Adrenal gland (tissue), 9 donors: ENCODE measurements around the gene SORL1-AS1.

Experiments used
- DNase-seq, 7 donors: peaks; one replicate each; pipeline ENCODE4 v3.0.0-alpha.2; 2019 to 2020
- H3K27ac ChIP-seq, 5 donors: fragments of 200-600 bp; sonication (generic) in 4 of 5; 1 replicate in 3 of 5; 2 replicates in 2 of 5; pipeline versions ENCODE4 v1.5.1 to v1.8.0; 2016 to 2020; ENCODE audit warnings: mild to moderate bottlenecking in 1 of 5
- H3K27me3 ChIP-seq: fragments of 200-600 bp; 2 replicates; pipeline ENCODE4 v1.8.0; 2021
- H3K36me3 ChIP-seq, 2 donors: fragments of 200-600 bp; replicated peaks in 1 of 2; 1 replicate in 1 of 2; 2 replicates in 1 of 2; pipeline versions ENCODE4 v1.5.1 to v1.8.0; 2018 to 2022
- H3K4me1 ChIP-seq, 2 donors: fragments of 200-600 bp; replicated peaks in 1 of 2; 1 replicate in 1 of 2; 2 replicates in 1 of 2; pipeline versions ENCODE4 v1.5.1 to v1.8.0; 2018 to 2021
- H3K4me3 ChIP-seq, 4 donors: fragments of 200-600 bp; sonication (generic) in 3 of 4; one replicate each; pipeline ENCODE4 v1.5.1; 2016 to 2018
- H3K9me3 ChIP-seq, 3 donors: fragments of 200-600 bp; sonication (generic) in 1 of 3; replicated peaks in 1 of 3; 1 replicate in 2 of 3; 2 replicates in 1 of 3; pipeline versions ENCODE4 v1.5.1 to v1.8.0; 2016 to 2021
- POLR2A ChIP-seq, 2 donors: fragments of 450-650 bp; IDR thresholded peaks; one replicate each; pipeline ENCODE4 v1.6.1; 2017; ENCODE audit warnings: antibody characterized with exemption in 2 of 2, mild to moderate bottlenecking in 2 of 2, moderate library complexity in 1 of 2
- WGBS, 4 donors: extraction: QIAGEN DNeasy Blood & Tissue Kit in 2 of 4; methylation state at CpG; one replicate each; pipeline versions ENCODE4 v1.1.5 to v1.1.7; 2013 to 2017; 5-methylcytosine and 5-hydroxymethylcytosine counted together
- intact Hi-C, 2 donors: fragments of 100-400 bp; cut with DNase I; formaldehyde crosslinking; loops; one replicate each; pipeline versions ENCODE4 v1.14.1 to v1.15.0; 2022 to 2023
- TF ChIP-seq, protein P1 (sequence below), 6 experiments: fragments of 450-650 bp in 4 of 6; fragments of 200-600 bp in 2 of 6; sonication (generic) in 1 of 6; IDR thresholded peaks; 1 replicate in 5 of 6; 2 replicates in 1 of 6; pipeline versions ENCODE4 v1.5.1 to v1.8.0; 2016 to 2021; ENCODE audit warnings: antibody characterized with exemption in 6 of 6, mild to moderate bottlenecking in 2 of 6, moderate library complexity in 1 of 6
- donor health status: healthy with polysubstance abuse.
- donor health status: Bipolar disorder and iron deficiency.
- donor health status: DM: yes; HTN: yes; CAD: no.
- donor health status: DM: no; HTN: no; CAD: no.
- donor health status: DM: no; HTN: no; CAD: no.

The SORL1-AS1 gene

DNA sequence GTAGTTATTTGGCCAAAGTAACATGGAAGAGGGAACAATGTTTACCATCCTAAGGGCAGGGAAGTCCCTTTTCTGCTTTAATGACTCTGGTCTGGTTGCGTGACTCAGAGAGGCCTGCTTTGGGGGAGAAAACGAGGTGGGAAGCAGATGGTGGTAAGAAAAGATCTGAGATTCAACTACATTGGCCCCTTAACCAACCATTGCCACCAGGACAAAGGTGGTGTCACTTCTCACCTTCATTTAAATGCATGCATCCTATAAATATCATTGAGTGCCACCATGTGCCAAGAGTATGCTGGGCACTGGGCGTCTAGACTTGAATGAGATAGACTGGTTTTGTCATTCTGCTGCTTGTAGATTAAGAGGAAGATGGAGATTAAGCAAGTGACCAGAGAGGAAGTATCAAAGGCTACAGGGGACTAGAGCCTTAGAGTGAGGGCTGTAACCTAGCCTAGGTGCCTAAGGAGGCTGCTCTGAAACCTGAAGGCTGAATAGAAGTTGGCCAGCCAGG, 4.3 kb downstream of the SORL1-AS1 start:
- WGBS, 4 donors = 51 to 84% (median 60%) methylated on average over 3 of the region's 3 CpGs
- H3K36me3 ChIP-seq = no peaks in the 10 kb centered on the region
- no peak for TF ChIP-seq POLR2A (IDR thresholded peaks at IDR 0.05)
- TF ChIP-seq, protein P1, sequence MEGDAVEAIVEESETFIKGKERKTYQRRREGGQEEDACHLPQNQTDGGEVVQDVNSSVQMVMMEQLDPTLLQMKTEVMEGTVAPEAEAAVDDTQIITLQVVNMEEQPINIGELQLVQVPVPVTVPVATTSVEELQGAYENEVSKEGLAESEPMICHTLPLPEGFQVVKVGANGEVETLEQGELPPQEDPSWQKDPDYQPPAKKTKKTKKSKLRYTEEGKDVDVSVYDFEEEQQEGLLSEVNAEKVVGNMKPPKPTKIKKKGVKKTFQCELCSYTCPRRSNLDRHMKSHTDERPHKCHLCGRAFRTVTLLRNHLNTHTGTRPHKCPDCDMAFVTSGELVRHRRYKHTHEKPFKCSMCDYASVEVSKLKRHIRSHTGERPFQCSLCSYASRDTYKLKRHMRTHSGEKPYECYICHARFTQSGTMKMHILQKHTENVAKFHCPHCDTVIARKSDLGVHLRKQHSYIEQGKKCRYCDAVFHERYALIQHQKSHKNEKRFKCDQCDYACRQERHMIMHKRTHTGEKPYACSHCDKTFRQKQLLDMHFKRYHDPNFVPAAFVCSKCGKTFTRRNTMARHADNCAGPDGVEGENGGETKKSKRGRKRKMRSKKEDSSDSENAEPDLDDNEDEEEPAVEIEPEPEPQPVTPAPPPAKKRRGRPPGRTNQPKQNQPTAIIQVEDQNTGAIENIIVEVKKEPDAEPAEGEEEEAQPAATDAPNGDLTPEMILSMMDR (IDR thresholded peaks at IDR 0.05) = no peak
- intact Hi-C loops = no loop called here
- no peak overlapping the region for H3K4me3 ChIP-seq
- DNase-seq = no peak
- H3K9me3 ChIP-seq = no peaks in the 10 kb centered on the region
- no peak overlapping the region for H3K27ac ChIP-seq
- no peaks in the 10 kb centered on the region for H3K27me3 ChIP-seq
- H3K4me1 ChIP-seq = peaks cover 3 to 6% of the 10 kb centered on the region in 2 donors

DNA sequence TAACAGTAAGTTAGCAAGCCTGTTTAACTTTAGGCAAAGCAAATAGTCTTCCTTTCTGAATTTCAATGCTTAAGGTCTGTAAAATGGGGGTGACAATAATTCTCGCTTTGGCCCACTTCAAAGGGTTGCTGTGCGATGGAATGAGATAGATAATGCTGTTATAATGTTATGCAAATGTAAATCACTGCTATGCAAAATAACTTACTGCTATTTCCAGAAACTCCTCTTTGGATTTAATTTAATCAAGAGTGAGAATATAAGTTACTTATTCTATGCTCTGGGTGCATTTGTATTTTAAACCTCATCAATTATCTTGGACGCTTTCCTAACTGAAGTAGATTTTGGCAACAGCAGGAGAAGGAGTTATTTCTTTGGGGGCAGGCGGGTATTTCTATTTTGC, 4.8 kb downstream of the SORL1-AS1 start:
- DNase-seq = no peak
- Histone ChIP-seq H3K9me3 (no peaks in the 10 kb centered on the region), H3K4me1 (peaks cover 3 to 6% of the 10 kb centered on the region in 2 donors), H3K27ac (no peak overlapping the region), H3K4me3 (no peak overlapping the region), H3K27me3 (no peaks in the 10 kb centered on the region), H3K36me3 (no peaks in the 10 kb centered on the region)
- 90 to 96% (median 93%) methylated on average over 4 of the region's 4 CpGs for WGBS, 4 donors
- intact Hi-C loops = no loop called here
- TF ChIP-seq POLR2A (IDR thresholded peaks at IDR 0.05) = no peak
- TF ChIP-seq, protein P1 (IDR thresholded peaks at IDR 0.05) = no peak

DNA sequence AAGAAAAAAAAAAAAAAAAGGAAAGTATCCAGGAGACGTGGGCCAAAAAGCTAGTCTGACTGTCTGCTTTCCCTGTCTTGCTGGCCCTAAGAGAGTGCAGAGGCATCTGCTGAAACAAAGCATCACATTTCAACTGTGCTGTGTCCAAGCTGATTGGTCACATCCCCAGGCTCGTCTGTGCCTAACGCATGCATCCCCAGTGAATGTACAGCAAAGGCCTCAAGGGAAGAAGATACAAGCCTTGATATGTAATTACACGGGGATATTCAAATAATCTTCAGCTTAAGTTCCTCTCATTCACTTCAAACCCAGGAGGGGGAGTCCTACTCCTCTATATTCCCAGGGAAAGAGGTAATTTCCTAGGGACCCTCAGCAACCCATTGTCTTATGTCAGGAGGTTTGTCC, 6.0 kb downstream of the SORL1-AS1 start:
- Histone ChIP-seq H3K27ac (no peak overlapping the region), H3K27me3 (no peaks in the 10 kb centered on the region), H3K4me1 (no peaks in the 10 kb centered on the region), H3K4me3 (no peak overlapping the region), H3K36me3 (no peaks in the 10 kb centered on the region), H3K9me3 (no peaks in the 10 kb centered on the region)
- TF ChIP-seq POLR2A (IDR thresholded peaks at IDR 0.05) = no peak
- TF ChIP-seq, protein P1 (IDR thresholded peaks at IDR 0.05) = no peak
- intact Hi-C loops = no loop called here
- WGBS, 4 donors = 53 to 71% (median 54%) methylated on average over 4 of the region's 4 CpGs
- no peak for DNase-seq

DNA sequence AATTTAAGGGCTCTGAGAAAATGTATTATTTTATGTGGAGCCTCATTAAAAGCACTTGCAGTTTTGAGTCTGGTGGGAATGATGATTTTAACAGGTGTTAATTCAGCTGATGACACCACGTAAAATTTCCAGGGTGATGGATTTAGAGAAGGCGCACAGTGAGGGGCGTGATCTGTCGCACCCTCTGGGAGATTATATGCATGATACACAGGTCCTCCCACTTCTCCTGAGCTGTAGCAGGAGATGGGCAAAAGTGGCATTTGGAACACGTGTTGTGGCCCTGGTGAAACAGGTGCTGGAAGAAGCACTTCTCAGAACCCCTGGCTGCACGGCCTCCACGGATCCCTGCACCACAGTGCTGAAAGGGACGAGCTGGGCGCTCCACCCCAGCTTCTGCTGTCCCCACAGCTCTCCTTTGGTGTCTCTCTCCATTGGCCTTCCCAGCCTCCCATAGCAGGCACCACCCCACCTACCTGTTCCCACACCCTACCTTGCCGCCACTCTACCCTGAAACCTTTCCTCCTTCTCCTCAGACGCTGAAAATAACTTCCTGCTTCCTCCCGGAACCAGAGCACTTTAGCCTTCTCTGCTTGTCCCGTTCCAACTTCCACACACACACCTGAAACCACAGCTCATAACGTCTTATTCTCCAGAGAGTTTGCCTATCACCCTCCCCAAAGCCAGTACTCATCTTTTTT, 7.5 kb downstream of the SORL1-AS1 start:
- intact Hi-C loops = no loop called here
- Histone ChIP-seq H3K4me3 (no peak overlapping the region), H3K9me3 (no peaks in the 10 kb centered on the region), H3K27ac (no peak overlapping the region), H3K4me1 (no peaks in the 10 kb centered on the region), H3K27me3 (no peaks in the 10 kb centered on the region), H3K36me3 (no peaks in the 10 kb centered on the region)
- WGBS, 4 donors = 72 to 83% (median 82%) methylated on average over 14 of the region's 14 CpGs
- no peak for DNase-seq
- TF ChIP-seq, protein P1 (IDR thresholded peaks at IDR 0.05) = no peak
- TF ChIP-seq POLR2A (IDR thresholded peaks at IDR 0.05) = no peak
